ENCODE data around the gene NEURL4.
A peak's percentile ranks its signal among the peaks of the same experiment; 100 is the strongest.
"Not testable (repeated sequence)": the region's sequence is repeated elsewhere in the genome, so short reads cannot be mapped to it uniquely, and the experiment has no call there.

Gene NEURL4

DNA sequence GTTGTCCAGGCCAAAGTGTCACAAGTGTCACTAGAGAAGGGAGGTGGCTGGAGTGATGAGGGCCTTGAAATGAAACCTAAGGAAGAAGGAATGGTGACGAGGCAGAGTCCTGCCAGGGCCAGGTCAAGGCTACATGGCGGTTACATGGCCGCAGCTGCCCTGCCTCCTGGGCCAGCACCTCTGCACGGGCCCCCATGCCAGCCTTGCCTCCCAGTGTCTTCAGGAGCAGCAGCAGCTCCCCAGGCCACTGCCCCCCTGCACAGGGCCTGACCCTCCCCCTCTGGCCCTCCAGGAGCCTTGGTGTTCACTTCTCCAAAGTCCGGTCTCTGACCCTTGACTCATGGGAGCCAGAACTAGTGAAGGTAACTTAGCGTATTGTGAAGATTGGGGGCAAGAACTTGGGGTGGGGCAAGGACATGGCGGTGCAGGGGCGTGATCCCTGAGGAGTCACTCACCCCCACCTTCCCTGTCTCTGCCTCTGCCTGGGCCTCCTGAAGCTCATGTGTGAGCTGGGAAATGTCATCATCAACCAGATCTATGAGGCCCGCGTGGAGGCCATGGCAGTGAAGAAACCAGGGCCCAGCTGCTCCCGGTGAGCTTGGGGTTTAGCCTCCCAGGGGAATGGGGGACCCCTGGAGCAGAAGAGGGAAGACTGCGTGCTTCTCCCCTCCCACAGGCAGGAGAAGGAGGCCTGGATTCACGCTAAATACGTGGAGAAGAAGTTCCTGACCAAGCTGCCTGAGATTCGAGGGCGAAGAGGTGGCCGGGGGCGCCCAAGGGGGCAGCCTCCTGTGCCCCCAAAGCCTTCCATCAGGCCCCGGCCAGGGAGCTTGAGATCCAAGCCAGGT, 18.7 kb upstream of the NEURL4 start:
- DNase-seq (ENCODE audit: low spot score), result no peak

DNA sequence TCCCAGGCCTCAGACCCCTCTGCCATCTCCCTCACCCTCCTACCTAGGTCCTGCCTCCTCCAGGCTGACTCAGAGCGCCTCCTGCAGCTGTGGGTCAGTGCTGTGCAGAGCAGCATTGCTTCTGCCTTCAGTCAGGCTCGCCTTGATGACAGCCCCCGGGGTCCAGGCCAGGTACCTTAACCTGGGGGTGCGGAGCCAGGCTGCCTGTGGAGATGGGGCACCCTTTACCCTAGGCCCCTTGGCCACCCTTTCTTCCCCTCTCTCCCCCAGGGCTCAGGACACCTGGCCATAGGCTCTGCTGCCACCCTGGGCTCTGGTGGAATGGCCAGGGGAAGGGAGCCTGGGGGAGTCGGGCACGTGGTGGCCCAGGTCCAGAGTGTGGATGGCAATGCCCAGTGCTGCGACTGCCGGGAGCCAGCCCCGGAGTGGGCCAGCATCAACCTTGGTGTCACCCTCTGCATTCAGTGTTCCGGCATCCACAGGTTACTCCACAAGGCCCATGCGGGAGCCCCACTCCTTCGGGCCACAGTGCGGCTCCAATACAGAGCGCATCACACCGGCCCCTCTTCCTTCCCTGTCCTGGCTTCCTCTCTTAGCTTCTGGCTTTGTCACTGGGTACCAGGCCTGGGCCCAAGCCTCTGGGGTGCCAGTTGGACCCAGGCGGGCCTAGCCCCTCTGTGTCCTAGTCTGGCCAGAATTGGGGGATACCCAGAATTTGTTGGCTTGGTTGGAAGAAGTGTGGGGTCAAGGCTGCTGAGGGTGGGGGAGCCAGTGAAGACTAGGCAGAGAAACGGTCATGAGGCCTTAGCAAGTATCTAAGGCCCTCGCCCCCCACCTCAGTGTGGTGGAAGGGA, 17.9 kb upstream of the NEURL4 start:
- DNase-seq (ENCODE audit: low spot score), result no peak

DNA sequence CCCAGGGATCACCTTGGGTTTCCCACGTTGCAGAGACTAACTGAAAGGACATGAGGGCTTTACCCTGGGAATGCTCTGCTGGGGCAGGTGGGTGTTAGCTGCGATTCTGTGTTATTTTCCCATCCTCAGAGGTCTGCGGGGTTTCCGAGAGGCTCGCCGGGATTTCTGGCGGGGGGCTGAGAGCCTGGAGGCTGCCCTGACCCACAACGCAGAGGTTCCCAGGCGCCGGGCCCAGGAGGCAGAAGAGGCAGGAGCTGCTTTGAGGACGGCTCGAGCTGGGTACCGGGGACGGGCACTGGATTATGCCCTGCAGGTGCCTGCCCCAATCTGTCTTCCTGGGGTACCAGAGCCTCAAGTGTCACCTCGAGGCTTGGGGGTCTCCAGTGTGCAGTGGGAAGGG, 14.1 kb upstream of the NEURL4 start:
- no peak for DNase-seq (ENCODE audit: low spot score)

DNA sequence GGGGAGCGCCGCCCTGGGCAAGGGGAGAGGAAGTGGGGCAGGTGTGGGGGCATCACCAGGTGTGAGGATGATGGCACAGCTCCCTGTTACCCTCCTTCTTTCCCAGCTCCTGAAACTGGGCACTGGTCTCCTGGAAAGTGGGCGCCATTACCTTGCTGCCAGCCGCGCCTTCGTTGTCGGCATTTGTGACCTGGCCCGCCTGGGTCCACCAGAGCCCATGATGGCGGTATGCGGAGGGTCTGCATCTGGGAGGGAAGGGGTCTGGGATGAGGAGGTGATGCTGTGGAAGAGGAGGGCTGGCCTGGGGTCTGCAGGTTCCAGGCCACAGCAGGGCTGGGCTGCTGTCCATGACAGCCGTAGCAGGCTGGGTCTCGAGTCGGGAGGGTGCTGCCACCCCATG, 12.7 kb upstream of the NEURL4 start:
- DNase-seq (ENCODE audit: low spot score), result no peak

DNA sequence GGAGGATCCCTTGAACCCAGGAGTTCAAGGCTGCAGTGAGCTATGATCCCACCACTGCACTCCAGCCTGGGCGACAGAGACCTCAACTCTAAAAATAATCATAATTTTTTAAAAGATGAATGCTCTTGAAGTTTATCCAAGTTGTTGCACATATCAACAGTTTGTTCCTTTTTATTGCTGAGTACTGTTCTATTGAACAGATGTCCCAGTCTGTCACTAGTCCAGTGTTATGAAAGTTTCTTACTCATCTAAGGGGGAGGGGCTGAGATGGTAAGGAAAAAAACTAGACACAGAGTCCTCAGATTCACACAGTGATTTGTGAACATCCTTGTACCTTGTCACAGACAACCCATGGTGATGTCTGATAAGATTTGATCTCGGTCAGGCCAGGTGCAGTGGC, 11.0 kb upstream of the NEURL4 start:
- DNase-seq (ENCODE audit: low spot score), result no peak

DNA sequence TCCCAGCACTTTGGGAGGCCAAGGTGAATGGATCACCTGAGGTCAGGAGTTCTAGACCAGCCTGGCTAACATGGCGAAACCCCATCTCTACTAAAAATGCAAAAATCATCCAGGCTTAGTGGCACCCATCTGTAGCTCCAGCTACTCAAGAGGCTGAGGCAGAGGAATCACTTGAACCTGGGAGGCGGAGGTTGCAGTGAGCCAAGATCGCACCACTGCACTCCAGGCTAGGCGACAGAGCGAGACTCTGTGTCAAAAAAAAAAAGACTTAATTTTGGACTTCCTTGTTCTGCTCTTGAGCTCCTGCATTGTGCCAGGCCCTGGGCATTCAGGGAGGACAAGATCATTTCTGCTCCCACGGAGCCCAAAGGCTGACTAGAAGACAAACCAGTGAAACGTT, 8.5 kb upstream of the NEURL4 start:
- DNase-seq (ENCODE audit: low spot score), result not testable (repeated sequence)

DNA sequence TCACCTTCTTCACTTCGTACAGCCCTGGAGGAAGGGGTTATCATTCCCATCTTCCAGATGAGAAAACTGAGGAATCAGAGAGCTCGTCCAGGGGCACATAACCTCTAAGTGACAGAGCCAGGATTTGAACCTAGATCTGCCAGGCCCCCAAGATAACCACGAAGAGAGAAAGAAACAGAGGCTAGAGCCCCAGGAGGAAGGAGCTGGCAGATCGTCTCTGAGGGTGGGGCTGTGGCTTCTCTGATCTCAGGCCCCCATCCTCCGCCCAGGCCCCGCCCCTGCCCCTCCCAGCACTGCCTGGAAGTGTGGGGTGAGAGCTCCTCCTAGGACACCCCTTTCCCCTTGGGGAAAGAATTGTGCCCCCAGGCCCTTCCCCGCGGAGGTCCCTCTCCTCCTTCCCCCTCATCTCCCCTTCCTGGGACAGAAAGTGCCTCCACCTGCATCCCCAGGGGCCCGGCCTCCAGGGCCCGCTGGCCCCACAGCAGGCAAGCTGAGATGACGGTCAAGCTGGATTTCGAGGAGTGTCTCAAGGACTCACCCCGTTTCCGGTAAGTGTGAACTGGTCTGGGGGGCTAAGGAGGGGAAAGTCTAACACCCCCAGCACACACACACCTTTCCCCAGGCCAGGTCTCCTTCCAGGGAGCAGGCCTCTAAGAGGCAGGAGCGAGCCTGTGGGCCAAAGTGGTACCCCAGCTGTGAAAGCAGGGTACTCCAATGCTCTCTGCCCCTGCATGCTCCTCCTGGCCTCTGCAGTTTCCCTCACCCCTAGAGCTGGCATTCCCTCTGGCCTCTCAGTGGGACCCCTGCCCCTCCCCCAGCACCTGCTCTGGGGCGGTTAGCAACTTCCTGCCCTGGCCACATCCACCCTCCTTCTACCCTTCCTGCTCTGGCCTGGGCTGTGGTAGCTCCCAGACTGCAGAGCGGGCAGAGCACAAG, 7.4 kb upstream of the NEURL4 start, which contains the start of gene ACAP1:
Gene ACAP1 (plus strand): TSS at position 290 of the 936 bp plus-strand sequence. CDS start 206 bp downstream, at position 496.
- DNase-seq (ENCODE audit: low spot score), result no peak

DNA sequence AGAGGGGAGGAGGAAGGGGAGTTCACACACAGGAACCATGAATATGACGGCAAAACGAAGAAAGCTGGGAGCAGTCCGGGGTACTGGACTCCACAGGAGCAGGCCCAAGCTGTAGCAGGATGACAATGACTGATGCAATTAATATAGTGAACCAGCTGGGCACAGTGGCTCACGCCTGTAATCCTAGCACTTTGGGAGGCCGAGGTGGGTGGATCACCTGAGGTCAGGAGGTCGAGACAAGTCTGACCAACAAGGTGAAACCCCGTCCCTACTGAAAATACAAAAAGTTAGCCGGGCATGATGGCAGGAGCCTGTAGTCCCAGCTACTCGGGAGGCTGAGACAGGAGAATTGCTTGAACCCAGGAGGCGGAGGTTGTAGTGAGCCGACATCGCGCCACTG, 6.6 kb upstream of the NEURL4 start:
- not testable (repeated sequence) for DNase-seq (ENCODE audit: low spot score)

DNA sequence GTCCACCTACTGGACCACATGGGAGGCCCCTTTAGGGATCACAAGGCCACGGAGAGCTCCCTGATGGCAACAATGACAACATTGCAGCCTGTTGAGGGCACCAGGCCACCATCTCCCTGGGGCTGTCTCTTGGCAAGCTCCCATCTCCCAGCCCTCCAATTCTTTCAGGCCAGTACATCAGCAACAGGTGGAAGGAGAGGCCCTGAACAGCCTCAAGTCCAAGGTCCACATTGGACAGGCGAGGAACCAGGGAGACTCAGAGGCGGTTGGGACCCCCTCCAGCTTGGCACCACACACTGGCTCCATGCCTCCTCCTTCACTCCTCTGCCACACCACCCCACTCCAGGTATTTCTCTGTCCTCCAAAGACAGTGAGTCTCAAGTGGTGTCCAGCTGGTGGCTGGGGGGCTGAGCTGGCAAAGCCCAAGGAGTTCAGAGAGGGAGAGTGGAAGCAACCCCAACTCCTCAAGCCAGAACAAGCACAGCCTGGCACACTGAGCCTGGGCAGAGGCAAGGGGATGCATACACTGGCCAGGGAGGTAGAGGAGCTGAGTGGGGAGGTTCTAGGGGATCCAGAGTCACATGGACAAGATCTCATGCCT, 5.9 kb upstream of the NEURL4 start:
- DNase-seq (ENCODE audit: low spot score), result no peak

DNA sequence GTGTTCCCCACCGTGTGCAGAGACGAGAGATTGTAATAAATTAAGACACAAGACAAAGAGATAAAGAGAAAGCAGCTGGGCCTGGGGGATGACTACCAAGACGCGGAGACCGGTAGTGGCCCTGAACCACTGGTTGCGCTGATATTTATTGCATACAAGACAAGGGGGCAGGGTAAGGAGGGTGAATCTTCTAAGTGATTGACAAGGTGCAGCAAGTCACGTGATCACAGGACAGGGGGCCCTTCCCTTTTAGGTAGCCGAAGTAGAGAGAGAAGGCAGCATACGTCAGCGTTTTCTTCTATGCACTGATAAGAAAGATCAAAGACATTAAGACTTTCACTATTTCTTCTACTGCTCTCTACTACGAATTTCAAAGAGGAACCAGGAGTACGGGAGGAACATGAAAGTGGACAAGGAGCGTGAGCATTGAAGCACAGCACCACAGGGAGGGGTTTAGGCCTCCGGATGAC, 3.5 kb upstream of the NEURL4 start:
- DNase-seq (ENCODE audit: low spot score), result not testable (repeated sequence)

DNA sequence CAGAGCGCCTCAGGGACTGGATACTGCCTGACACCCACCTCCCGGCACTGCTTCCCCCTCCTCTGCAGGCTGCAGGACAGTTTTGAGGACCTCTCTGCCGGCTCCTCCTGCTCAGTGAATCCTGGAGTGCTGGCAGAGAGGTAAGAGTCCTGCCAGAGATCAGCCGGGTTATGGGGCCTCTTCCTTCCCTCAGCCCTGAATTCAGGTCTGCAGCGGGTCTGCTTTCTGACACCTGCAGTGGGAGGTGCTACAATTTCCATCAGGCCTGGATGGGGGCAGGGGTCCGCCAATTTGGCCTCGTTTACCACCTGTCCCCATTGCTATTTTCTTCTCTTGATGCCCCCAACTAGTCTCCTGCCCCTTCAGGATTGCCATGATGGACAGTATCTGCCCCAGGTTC, 3.0 kb upstream of the NEURL4 start:
- DNase-seq (ENCODE audit: low spot score), result no peak

DNA sequence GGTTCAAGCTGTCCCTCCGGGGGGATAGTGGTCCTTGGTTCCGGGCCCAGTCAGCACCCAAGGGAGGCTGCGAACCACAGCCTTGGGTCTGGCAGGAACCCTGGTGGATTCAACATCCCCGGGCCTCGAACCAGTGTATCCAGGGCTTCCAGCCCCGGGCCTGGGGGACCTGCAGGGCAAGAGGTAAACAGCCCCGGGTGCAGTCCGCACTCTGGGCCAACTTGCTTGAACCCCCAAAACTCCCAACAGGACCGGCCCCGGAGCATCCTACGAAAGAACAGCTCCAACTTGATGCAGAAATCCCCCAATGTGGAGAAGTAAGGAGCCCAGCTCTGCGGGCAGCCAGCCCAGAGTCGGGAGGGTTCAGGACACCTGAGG, 1.5 kb upstream of the NEURL4 start:
- no peak for DNase-seq (ENCODE audit: low spot score)

DNA sequence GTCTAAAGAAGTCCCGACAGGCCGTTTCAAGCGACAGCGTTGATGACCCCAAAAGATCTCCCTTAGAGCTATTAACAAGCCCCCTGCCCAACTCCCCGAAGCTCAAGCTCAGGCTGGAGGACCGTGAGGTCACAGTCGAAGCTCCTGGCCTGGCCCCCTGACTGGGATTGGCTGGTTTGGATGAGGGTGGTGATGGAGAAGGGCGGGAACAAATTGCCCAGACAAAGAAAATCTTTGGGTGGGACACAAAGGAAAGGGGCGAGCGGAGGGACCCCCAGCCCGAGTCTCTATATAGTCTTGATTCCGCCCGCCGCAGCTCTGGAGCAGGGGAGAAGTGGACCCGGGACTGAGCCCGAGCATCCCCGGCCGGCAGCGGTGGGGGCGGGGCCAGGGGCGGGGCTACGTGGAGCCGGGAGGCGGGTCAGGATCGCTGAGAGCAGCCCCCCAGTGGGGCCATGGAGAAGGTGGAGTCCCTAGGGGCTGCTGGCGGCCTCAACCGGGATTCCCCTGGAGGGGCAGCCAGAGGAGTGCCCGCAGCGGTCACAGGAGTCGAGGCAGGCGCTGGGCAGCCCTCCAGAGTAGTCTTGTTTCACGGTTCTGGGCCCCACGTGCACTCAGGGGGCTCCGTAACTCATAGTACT, 982 bp upstream of the NEURL4 start:
- DNase-seq (ENCODE audit: low spot score), result peak; percentile 93

DNA sequence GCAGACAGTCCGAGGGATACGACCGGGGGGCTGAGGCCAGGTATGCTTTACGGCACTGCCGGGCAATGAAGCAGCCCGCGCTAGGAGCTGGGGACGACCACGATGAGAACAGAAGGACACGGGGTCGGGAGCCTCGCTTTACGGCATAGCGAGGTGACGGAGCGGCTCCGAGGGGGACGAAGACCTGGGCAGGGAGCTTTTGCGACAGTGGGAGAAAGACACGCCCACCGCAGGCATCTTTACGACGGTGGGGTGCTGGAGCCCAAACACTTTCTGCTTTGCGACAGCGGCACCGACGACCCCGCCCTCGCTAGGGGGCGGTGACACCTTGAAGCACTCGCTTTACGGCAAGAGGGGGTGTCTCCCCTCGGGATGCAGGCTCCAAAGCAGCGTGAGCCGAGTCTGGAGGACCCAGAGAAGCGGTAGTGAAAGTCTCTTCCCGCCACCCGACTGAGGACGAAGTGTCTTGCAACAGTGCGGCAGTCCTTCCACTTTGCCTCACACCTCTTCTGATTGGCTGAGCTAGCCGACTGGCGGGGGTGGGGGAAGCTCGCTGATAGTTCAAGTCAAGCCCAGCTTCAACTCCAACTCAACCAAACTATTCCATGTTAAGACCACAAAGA, 350 bp upstream of the NEURL4 start:
- DNase-seq (ENCODE audit: low spot score), result peak; percentile 98

DNA sequence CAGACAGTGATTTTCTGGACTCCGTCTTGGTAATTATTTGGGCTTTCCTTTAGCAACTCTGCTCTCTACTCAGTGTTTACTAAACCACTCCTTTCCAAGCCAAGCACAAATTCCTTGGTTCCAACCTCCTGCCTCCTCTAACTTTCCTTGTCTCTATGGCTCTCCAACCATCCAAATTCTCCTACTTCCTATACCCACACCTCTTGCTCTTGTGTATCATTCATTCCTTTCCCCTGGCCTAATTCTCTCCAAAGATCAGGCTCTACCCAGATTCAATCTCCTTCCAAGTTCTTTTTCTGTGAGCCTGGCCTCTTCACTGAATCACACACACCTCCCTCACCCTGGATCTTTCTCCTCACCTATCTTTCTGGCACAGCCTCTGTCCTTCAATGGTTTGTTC, 1.1 kb downstream of the NEURL4 start:
- no peak for DNase-seq (ENCODE audit: low spot score)

DNA sequence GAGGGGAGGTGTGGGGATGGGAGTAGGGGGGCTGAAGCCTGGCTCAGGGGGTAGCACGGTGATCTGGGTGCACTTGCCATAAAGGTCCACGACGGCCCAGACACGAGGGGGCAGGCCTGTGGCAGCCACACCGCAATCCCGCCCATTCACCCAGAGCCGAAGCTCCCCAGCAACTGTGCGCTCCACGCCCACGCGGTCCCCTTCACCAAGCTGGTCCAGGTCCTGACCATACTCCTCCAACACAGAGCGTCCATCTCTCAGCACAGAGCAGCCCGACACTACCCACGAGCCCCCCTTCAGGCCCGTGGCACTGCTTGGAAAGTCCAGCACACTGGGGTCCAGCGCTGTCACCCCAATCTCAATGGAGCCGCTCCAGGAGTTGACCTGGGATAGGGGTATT, 1.6 kb downstream of the NEURL4 start:
- no peak for DNase-seq (ENCODE audit: low spot score)

DNA sequence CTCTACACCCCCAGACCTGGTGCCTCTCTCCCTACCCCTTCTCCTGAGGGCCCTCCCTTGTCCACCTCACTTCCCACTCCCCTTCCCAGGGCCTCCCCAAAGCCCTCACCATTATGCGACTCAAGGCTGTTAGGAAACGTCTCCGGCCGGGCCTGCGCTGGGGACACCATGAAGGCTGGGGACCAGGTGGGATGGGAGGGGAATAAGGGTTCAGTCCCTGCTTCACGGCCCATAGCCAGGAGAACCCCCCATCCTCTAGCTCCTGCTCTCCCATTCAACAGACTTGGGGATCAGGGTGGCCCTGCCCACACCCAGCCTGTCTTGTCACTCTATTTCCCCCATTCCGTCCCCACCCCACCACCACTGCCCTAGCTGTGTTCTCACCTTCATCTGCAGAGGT, 2.1 kb downstream of the NEURL4 start:
- DNase-seq (ENCODE audit: low spot score), result no peak

DNA sequence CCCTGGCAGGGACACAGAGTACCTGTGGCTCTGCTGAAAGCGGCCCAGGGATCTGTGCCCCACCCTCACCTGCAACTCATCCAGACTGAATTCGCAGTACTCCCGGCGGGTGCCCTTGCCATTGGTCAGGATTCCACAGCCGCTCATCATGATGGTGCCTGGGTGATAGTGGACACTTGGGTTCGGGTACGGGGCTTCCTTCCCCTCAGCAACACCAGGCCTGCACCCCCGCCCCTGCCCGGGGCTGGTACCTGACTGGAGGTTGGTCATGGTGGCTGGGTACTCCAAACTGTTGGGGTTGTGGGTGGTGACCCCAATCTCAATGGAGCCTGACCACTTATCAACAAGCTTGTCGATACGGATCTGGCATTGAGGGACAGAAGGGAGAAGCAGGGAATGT, 2.9 kb downstream of the NEURL4 start:
- no peak for DNase-seq (ENCODE audit: low spot score)

DNA sequence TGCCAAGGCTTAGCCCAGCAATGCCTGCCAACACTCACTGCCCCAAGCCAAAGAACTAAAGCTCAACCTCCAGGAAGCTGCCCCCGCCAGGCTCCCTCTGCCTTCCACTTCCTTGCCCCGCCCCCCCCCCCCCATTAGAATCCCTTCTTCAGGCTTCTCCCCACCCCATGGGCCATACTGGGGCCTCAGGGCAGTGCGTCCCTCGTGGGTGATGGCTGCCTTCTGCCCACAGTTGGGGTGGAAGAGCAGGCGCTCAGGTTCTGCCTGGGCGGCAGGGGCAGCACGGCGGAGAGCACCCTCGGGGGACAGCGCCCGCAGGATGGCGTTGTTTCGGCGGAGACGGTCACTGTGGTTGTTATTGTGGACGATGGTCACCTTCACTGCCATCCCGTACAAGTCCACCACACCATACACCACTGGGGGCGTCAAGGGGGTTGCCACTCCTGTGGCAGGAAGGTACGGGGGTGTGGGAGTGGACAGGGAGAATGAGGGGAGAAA, 4.1 kb downstream of the NEURL4 start:
- DNase-seq (ENCODE audit: low spot score), result no peak

DNA sequence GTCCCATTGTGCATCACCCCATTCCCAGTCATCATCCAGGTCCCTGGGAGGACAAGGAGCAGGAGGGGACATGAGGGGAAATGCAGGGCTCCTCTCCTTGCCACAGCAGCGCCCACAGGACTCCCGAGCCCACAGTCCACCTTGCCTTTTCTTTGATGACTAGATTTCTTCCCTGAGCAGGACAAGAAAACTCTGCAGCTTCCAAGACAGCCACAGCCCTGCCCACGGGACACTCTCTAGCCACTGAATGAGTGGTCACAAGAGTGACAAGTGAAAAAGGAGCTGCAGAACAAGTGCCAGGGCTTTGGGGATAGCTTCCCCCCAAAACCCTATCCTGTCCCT, 4.7 kb downstream of the NEURL4 start:
- DNase-seq (ENCODE audit: low spot score), result no peak
